GM21737 (cell line): ENCODE results near the gene DHX58.

Experiments used
- ATAC-seq: cut with Tn5 transposase; IDR thresholded peaks from one replicate; pipeline ENCODE4 v1.9.1; 2021; ENCODE audit warnings: mild to moderate bottlenecking, moderate library complexity; ENCODE audit not compliant: unreplicated experiment

DHX58 gene

DNA sequence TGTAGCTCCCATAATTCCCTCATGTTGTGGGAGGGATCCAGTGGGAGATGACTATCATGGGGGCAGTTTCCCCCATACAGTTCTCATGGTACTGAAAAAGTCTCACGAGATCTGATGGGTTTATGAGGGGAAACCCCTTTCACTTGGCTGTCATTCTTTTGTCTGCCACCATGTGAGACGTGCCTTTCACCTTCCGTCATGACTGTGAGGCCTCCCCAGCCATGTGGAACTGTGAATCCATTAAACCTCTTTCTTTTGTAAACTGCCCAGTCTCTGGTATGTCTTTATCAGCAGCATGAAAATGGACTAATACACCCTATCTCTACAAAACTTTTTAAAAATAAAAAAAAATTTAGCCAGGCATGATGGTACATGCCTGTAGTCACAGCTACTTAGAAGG, 55.9 kb downstream of the DHX58 start:
- ATAC-seq = no peak

DNA sequence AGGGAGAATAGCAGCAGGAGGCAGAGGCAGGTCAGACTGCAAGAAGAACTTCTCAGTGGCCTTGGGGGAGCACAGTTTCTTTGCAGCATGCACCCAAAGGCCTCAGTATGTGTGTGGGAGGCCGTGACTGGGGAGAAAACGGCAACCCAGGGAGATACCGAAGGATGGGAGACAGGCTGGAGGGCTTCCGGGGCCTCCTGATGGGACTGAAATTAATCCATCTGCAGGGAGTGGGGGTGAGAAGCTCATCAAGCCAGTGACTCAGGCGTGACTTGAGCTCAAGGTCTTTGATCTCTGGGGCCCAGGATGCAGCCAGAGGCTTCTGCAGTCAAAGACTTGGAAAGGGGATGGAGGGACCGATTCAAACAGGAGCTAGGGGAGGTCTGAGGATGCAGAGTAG, 57.0 kb downstream of the DHX58 start:
- ATAC-seq = no peak

- ATAC-seq = no peak
These were observed 57.5 kb downstream of the DHX58 start for GRCh38 chr17:42055027-42055426.

GRCh38 chr17:42053731-42054500, 58.6 kb downstream of the DHX58 start:
- ATAC-seq = no peak

GRCh38 chr17:42052346-42052877, 60.1 kb downstream of the DHX58 start:
- no peak for ATAC-seq

DNA sequence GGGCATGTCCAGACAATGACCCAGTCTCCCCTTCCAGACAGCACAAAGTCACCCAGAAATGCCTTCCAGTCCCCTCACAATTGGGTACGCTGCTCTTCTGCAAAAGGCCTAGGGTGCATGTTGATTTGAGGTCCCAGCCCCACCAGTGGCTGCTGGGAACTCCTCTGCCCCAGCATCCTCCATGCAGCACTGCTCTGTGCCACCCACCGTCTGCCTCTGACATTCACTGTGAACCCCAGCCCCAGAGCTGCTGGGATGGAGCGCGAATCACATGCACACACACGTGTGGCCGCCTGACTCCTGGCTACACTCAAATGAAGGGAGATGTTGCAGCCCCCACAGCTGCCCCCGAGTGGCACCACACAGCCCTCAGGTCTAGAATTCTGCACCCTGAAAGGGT, 60.9 kb downstream of the DHX58 start:
- ATAC-seq = no peak
